Uterus (tissue), 4 donors: Measurements from ENCODE around the gene PDLIM1. TPM values are rescaled to one million over a fixed set of nuclear protein-coding genes. Genes with fewer than 3 reads are reported as not detected.

Source experiments
- DNase-seq, 2 donors: peaks; one replicate each; pipeline ENCODE4 v3.0.0-alpha.2; 2019 to 2020
- H3K27ac ChIP-seq, 2 donors: fragments of 200-600 bp; sonication (generic); 1 replicate in 1 of 2; 2 replicates in 1 of 2; pipeline ENCODE4 v1.5.1; 2016 to 2018
- H3K27me3 ChIP-seq, 2 donors: fragments of 200-600 bp; sonication (generic); one replicate each; pipeline ENCODE4 v1.5.1; 2018 to 2019; ENCODE audit warnings: control low read depth in 1 of 2
- H3K36me3 ChIP-seq, 2 donors: fragments of 200-600 bp; sonication (generic); one replicate each; pipeline ENCODE4 v1.5.1; 2019; ENCODE audit warnings: control low read depth in 1 of 2
- H3K4me1 ChIP-seq, 2 donors: fragments of 200-600 bp; sonication (generic); one replicate each; pipeline ENCODE4 v1.5.1; 2018 to 2019; ENCODE audit warnings: control low read depth in 1 of 2
- H3K4me3 ChIP-seq, 2 donors: fragments of 200-600 bp; sonication (generic); 1 replicate in 1 of 2; 2 replicates in 1 of 2; pipeline ENCODE4 v1.5.1; 2018 to 2019; ENCODE audit warnings: mild to moderate bottlenecking in 1 of 2
- H3K9me3 ChIP-seq, 2 donors: fragments of 200-600 bp; sonication (generic); one replicate each; pipeline ENCODE4 v1.5.1; 2019; ENCODE audit warnings: control low read depth in 1 of 2
- POLR2A ChIP-seq, 2 donors: fragments of 450-650 bp; IDR thresholded peaks; one replicate each; pipeline ENCODE4 v1.6.1; 2016; ENCODE audit warnings: antibody characterized with exemption in 2 of 2, mild to moderate bottlenecking in 1 of 2, moderate library complexity in 1 of 2
- intact Hi-C: fragments of 100-400 bp; cut with DNase I; formaldehyde crosslinking; loops from one replicate; pipeline ENCODE4 v1.15.1; 2023; ENCODE audit warnings: low total_unique reads
- total RNA-seq, 4 donors: library from RNA; depleted of rRNA in 3 of 4; stranded (reverse); fragments of >200 nt in 3 of 4; gene quantifications; one replicate each; pipeline versions ENCODE4 v1.1.0 to v1.2.4, GENCODE V29; 2014 to 2023
- TF ChIP-seq, protein P1 (sequence below), 4 experiments: fragments of 200-600 bp in 2 of 4; fragments of 450-650 bp in 2 of 4; sonication (generic) in 2 of 4; IDR thresholded peaks; one replicate each; pipeline ENCODE4 v1.5.1; 2016 to 2019; ENCODE audit warnings: antibody characterized with exemption in 4 of 4, mild to moderate bottlenecking in 2 of 4, moderate library complexity in 1 of 4
- donor health status: DM: yes; HTN: yes; CAD: no.

The PDLIM1 gene
- total RNA-seq, 4 donors from 2014 or later, result 14.0 to 192 (median 86.7) TPM

DNA sequence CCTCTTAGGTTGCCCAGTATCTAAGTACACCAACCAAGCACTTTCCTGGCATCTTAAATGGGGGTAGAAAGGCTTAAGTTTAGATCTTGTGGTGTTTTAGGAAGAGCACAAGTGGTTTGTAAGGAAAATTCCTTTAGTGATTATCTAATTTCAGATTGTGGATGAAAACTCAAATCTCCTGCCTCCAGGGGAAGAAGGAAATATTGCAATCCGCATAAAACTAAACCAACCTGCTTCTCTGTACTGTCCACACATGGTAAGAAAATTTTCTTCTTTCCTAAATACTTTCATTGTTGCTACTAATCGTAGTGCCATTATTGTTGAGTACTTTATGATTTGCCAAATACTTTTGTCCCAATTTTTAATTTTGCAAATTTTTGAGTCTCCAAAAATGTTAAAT is 65.7 kb downstream of the PDLIM1 start:
- no peak for DNase-seq
- Histone ChIP-seq H3K27ac (no peak overlapping the region), H3K9me3 (no peaks in the 10 kb centered on the region), H3K27me3 (no peaks in the 10 kb centered on the region), H3K4me1 (no peaks in the 10 kb centered on the region), H3K36me3 (no peaks in the 10 kb centered on the region), H3K4me3 (no peak overlapping the region)
- TF ChIP-seq POLR2A (IDR thresholded peaks at IDR 0.05), result no peak
- TF ChIP-seq, protein P1, sequence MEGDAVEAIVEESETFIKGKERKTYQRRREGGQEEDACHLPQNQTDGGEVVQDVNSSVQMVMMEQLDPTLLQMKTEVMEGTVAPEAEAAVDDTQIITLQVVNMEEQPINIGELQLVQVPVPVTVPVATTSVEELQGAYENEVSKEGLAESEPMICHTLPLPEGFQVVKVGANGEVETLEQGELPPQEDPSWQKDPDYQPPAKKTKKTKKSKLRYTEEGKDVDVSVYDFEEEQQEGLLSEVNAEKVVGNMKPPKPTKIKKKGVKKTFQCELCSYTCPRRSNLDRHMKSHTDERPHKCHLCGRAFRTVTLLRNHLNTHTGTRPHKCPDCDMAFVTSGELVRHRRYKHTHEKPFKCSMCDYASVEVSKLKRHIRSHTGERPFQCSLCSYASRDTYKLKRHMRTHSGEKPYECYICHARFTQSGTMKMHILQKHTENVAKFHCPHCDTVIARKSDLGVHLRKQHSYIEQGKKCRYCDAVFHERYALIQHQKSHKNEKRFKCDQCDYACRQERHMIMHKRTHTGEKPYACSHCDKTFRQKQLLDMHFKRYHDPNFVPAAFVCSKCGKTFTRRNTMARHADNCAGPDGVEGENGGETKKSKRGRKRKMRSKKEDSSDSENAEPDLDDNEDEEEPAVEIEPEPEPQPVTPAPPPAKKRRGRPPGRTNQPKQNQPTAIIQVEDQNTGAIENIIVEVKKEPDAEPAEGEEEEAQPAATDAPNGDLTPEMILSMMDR (IDR thresholded peaks at IDR 0.05), result no peak
- intact Hi-C loops, result no loop called here

DNA sequence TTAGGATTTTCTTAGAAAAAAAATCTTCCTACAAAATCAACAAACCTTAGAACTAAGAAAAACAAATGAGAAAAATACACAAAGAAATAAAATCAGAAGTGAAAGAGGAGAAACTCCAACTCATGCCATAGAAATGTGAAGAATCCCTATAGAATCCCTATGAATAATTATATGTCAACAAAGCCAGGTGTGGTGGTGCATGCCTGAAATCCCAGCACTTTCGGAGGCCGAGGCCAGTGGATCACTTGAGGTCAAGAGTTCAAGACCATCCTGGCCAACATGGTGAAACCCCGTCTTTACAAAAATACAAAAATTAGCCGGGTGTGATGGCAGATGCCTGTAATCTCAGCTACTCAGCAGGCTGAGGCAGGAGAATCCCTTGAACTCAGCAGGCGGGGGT is 69.7 kb downstream of the PDLIM1 start:
- no peak overlapping the region for H3K27ac ChIP-seq
- H3K27me3 ChIP-seq, result no peaks in the 10 kb centered on the region
- TF ChIP-seq POLR2A (IDR thresholded peaks at IDR 0.05), result no peak
- TF ChIP-seq, protein P1 (IDR thresholded peaks at IDR 0.05), result no peak
- no peaks in the 10 kb centered on the region for H3K36me3 ChIP-seq
- intact Hi-C loops, result no loop called here
- H3K9me3 ChIP-seq, result no peaks in the 10 kb centered on the region
- H3K4me1 ChIP-seq, result no peaks in the 10 kb centered on the region
- no peak overlapping the region for H3K4me3 ChIP-seq
- no peak for DNase-seq

DNA sequence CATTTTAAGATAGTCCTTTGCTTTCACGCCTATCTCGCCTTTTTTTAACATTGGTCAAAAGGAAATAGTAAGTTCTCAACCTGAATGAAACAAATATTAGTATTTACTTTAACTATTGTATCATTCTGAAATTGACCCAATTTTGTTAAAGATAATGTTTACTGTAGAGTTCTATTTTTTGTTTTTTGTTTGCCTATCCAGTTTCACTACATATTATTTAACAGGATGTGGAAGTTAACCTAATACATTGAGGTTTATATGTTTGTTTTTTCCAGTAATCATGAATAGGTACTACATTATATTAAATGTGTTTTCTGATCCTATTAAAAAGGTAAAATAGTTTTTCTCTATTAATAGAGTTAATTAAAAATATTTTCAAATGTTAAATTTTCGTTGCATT is 70.3 kb downstream of the PDLIM1 start:
- intact Hi-C loops, result no loop called here
- Histone ChIP-seq H3K4me1 (no peaks in the 10 kb centered on the region), H3K9me3 (no peaks in the 10 kb centered on the region), H3K4me3 (no peak overlapping the region), H3K27me3 (no peaks in the 10 kb centered on the region), H3K36me3 (no peaks in the 10 kb centered on the region), H3K27ac (no peak overlapping the region)
- DNase-seq, result no peak
- TF ChIP-seq, protein P1 (IDR thresholded peaks at IDR 0.05), result no peak
- no peak for TF ChIP-seq POLR2A (IDR thresholded peaks at IDR 0.05)

DNA sequence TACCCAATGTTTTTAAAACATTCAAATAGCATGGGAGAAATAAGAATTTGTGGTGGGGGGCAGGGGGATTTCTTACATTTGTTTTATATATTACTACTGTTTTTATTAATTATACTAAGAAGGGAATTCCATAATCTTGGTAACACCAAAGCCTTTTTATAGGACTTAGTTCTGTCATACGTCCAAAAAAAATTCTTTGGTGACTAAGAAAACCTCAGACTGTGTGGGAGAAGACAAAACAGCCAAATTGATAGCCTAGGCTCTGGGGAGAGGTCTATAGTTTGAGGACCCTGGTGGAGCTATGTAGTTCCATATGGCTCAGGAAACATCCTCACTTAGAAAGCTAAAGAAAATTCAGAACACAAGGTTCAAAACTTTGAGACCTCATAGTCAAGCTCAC is 73.3 kb downstream of the PDLIM1 start:
- no peaks in the 10 kb centered on the region for H3K36me3 ChIP-seq
- H3K9me3 ChIP-seq, result no peaks in the 10 kb centered on the region
- no peak for DNase-seq
- intact Hi-C loops, result no loop called here
- TF ChIP-seq, protein P1 (IDR thresholded peaks at IDR 0.05), result no peak
- no peak for TF ChIP-seq POLR2A (IDR thresholded peaks at IDR 0.05)
- no peaks in the 10 kb centered on the region for H3K4me1 ChIP-seq
- H3K27me3 ChIP-seq, result no peaks in the 10 kb centered on the region
- H3K4me3 ChIP-seq, result no peak overlapping the region
- no peak overlapping the region for H3K27ac ChIP-seq

DNA sequence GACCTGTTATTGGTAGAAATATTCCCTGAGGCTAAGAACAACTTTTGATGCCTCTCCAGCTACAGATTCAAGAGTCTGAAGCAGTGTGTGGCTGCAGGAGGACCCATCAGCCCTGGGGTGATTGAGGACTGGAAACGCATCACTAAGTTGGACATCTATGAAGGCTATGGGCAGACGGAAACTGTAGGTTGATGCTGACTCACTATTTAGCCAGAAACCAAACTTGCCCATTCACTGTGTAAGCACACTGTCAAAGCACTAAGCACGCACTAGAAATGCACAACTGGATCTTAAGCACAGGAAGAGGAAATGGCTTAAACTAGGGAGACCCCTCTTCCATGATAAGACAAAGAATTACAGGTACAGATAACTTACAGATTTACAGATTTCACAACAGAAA is 76.0 kb downstream of the PDLIM1 start:
- intact Hi-C loops, result no loop called here
- no peak for TF ChIP-seq POLR2A (IDR thresholded peaks at IDR 0.05)
- TF ChIP-seq, protein P1 (IDR thresholded peaks at IDR 0.05), result no peak
- Histone ChIP-seq H3K27me3 (no peaks in the 10 kb centered on the region), H3K36me3 (no peaks in the 10 kb centered on the region), H3K27ac (no peak overlapping the region), H3K4me1 (no peaks in the 10 kb centered on the region), H3K9me3 (no peaks in the 10 kb centered on the region), H3K4me3 (no peak overlapping the region)
- DNase-seq, result no peak
